ENCODE data around the gene CHST9.
"Not testable (repeated sequence)": the region's sequence is repeated elsewhere in the genome, so short reads cannot be mapped to it uniquely, and the experiment has no call there.

CHST9 gene

DNA sequence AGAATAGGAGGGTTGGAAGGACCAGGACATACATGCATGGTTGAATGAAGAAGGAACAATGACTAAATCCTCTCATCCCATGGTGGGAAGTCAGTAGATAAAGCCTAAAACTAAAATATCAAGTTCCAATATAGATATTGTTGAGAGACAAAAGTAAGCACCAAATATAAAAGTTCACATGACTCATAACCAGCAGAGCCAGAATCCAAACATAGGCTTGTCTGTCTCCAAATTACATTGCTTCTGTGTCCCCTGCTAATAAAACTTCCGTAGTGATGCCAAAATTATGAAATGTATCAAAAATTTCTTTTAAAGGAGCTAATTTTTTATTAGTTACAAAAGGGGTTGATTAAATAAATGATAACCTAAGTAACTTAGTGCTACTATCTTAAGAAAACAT lies 19.7 kb downstream of the CHST9 start:
- DNase-seq (ENCODE audit: low read depth): no peak

DNA sequence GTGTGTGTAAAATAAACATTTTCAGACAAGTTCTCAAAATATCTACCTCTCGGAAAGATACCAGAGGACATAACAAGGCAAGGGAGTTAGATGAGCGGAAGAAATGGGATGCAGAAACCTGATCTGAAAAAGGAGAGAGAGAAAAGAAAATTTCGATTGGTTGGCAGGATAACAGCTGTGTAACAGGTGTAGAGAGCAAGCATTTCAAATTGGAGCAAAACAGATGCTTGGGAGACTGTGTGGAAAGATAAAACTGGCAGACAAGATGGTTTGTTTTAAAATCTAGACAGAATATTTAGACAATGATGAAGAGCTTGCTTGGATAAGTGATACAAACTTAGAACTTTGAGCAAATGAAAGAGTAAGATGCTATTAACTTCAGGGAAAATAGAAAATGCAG lies 20.2 kb downstream of the CHST9 start:
- DNase-seq (ENCODE audit: low read depth): no peak

DNA sequence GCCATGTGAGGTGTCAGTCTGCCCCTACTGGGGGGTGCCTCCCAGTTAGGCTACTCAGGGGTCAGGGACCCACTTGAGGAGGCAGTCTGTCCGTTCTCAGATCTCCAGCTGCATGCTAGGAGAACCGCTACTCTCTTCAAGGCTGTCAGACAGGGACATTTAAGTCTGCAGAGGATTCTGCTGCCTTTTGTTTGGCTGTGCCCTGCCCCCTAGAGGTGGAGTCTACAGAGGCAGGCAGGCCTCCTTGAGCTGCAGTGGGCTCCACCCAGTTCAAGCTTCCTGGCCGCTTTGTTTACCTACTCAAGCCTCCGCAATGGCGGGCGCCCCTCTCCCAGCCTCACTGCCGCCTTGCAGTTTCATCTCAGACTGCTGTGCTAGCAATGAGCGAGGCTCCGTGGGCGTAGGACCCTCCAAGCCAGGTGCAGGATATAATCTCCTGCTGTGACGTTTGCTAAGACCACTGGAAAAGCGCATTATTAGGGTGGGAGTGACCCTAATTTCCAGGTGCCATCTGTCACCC lies 21.9 kb downstream of the CHST9 start:
- DNase-seq (ENCODE audit: low read depth): not testable (repeated sequence)

DNA sequence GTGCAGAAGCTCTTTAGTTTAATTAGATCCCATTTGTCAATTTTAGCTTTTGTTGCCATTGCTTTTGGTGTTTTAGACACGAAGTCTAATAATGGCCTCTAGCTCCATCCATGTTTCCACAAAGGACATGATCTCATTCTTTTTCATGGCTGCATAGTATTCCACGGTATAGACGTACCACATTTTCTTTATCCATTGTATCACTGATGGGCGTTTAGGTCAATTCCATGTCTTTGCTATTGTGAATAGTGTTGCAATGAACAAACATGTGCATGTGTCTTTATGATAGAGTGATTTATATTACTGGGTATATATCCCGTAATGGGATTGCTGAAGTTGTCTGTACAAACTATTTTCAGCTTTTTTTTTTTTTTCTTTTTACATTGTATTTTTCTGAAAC lies 35.9 kb downstream of the CHST9 start:
- not testable (repeated sequence) for DNase-seq (ENCODE audit: low read depth)

DNA sequence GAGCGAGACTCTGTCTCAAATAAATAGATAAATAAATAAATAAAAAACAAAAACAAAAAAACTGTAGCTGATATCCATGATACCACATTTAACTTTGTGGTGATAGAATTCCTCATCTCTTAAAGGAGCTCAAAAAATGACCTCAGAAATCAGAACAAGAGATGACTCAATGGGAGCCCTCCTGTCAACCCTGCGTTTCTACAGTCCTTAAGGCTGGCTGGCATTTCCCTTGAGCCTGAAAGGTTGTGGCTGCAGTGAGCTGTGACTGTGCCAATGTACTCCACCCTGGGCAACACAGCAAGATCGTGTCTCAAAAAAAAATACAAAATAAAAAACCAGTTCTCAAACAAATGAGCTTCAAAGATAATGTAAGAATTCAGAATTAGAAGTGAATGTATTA lies 40.4 kb downstream of the CHST9 start:
- DNase-seq (ENCODE audit: low read depth): no peak

DNA sequence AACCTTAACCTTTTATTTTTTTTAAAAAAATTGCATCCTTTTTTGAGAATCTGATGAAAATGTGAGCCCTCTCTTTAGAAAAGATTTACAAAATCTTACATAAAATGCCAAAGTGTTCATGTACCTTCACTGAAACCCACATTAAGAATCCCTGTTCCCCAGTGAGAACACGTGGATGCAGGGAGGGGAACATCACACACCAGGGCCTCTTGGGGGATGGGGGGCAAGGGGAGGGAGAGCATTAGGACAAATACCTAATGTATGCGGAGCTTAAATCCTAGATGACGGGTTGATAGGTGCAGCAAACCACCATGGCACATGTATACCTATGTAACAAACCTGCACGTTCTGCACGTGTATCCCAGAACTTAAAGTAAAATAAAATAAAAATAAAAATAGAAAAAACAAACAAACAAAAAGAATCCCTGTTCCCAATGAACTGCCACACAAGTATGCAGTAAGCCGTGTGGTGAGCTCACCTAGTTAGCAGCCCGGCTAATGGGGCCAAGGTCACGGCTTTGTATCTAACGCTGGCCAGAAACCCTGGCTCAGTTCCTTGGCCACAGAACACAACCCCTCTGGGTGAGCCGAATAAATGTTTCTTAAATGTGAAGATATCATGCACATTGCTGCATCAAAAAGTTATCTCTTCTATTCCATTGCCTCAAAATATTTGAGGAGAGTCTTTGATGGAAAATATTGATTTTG lies 41.4 kb downstream of the CHST9 start:
- no peak for DNase-seq (ENCODE audit: low read depth)

DNA sequence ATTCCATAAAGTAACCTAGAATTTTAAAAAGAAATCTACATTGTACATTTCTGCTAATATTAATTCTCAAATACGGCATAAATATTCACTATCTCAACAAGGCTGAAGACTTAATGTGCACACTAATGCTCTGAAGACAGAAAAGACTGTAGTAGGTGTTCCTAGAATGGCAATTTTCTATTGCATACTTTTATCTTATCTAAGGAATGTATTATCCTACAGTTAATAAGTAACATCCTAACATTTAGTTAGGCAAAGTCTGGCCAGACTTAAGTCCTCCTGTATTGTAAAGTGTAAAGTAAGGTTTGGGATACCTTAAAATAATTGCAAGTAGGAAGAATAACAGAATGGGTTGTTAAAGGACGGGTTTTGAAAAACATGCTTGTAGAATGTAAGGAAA lies 42.2 kb downstream of the CHST9 start:
- no peak for DNase-seq (ENCODE audit: low read depth)

DNA sequence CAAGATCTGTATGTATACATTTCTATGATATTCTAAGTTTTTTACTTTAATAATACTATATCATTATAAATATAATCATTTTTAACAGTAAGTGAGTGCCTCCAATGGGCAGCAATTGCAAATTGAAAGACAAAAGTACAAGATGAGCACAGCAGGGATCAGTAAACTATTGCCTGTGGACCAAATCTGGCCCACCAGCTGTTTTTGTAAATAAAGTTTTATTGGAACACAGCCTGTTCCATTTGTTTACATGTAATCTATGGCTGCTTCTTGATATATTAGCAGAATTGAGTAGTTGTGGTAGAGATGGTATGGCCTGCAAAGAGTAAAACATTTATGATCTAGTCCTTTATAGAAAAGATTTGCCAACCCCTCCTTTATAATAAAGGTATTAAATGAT lies 43.2 kb downstream of the CHST9 start:
- no peak for DNase-seq (ENCODE audit: low read depth)

DNA sequence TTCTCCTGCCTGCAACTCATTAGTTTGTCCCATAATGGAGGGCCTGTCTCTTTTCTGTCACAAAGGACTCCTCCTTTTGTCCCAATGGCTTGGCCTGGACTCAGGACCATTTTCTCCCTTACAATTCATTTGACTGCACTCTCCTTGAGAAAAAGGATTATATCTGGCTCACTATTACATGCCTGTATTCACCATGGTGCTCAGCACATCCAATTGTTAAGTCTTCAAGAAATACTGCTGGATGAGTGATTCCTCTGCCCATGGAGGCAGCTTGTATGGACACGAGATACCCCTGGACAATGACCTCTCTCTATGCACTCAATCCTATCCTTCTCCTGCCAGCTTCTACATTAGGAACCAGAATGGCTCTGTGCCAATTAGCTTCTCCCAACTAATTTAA lies 47.0 kb downstream of the CHST9 start:
- no peak for DNase-seq (ENCODE audit: low read depth)

DNA sequence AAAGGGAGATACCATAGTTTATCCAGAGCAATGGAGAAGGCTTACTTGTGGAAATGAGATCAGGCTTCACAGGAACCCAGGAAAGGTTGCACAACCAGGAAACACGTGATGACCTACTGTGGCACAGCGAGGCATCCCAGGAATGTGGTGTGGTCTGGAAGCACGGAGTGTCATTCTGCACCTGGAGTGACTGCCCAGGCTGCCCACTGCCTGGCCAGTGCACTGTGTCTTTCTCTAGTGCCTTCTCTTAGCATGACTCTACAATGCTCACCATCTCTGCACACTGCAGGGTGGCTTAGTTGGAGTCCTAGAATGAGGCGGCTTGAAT lies 48.9 kb downstream of the CHST9 start:
- no peak for DNase-seq (ENCODE audit: low read depth)

DNA sequence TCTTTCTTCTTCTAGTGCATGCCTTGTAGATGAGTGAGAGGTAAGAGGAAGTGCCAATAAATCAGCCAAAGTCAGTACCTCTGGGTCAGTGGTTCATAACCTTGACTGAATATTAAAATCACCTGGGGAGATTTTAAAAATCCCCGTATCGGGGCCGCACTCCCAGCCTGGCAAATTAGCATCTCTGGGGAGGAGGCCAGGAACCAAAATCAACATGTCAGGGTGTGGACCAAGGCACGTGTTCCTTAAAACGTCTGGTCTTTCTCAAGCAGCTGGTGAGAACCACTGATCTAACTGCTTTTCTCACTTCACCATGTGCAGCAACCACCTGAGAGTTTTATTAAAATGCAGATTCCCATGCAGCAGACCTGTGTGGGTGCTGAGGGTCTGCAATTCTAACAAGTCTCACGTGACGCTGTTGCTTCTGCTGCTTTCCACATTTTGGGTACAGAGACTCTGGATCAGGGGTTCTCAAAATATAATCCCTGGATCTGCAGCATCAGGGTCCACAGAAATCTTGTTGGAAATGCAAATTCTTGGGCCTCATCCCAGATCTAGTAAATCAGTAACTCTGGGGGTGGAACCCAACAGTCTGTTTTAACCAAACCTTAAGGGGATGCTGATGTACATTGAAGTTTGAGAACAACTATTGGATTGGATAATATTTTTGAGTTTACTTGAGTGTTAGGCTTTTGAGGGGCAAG lies 49.5 kb downstream of the CHST9 start:
- no peak for DNase-seq (ENCODE audit: low read depth)

DNA sequence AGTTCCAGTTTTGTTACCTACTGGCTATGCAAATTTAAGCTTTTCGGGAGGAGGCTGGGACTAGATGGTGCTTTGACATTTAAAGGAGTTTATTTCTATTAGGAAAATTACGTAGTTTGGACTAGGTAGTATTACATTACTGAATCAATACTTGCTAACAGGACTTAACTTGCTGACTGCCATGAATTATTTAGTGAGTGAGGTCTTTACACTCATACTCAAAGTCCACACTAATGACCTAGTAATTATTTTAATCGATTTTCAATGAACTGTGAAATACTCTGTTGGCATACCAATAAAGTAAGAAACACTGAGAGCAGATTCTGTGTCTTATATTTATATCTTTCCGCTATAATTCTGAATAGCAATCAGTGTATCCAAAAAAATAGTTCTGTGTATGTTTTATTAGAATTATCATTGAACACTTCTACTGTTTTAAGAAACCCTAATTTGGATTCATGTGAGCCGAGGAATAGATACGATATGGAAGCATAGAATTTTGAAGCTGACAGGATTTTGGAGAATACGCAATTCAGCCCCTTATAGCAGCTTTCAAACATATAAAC lies 55.0 kb downstream of the CHST9 start:
- DNase-seq (ENCODE audit: low read depth): no peak

DNA sequence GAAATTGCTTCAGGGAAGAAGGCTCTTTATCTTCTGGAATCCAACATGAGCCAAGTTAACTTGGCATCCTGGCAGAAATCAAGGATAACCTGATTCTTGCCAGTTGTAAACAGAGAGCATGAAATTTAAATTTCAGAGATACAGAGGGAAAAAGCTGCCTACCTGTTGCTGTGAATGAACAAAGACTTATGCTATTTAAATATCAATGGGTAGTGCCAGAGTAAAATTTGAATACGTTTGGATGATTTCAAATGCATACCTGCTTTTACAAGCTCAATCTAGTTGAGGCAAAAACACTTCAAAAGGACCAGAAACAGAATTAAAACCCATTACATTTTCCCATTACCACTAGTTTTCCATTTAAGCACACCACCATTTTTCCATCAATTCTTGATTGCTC lies 60.9 kb downstream of the CHST9 start:
- DNase-seq (ENCODE audit: low read depth): no peak

DNA sequence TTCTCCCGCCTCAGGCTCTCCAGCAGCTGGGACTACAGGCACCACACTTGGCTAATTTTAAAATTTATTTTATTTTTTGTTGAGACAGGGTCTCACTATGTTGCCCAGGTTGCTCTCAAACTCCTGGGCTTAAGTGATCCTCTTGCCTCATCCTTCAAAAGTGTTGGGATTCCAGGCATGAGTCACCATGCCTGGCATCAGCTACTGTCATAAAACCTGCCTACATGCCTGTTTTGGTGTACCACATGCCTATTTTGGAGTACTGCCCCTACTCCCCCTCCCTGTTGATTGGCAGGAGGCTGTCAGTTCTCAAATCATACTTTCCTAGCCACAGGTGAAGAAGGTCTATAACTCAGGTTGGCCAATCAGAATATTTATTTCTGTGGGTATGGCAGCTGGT lies 64.0 kb downstream of the CHST9 start:
- DNase-seq (ENCODE audit: low read depth): no peak

DNA sequence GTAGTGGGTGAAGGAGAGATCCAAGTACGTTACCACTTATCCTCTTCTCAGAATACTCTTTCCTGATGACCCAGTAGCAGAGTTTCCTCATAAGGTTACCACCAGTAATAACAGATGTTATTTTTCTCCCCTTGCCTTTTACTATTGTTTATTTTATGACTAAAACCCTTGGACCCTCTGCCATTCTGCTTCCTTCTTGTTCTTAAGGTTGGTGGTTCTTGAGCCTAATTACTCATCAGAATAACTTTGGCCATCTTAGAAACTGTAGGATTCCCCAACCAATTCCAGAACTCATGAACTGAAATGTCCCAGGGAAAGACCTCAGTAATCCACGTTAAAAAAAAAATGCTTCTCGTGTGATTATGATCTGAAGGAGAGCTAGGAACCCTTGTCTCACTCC lies 64.9 kb downstream of the CHST9 start:
- no peak for DNase-seq (ENCODE audit: low read depth)

DNA sequence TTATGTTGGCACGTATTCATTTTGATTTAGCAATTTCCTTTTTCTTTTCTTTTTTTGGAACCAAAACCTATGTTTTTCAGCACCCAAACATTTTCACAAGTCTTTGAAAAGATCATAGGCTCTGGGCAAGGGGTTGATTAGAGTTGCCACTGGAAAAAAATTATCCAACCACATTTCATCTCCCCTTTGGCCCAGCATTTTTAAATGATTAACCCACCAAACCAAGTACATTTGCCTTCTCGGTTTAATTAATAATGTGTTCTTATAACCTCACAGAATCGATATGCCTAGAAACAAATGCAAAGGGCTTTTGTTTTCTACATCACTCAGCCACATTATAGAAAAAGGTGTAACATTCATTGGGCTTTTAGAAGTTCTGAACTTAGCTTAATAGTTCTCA lies 66.1 kb downstream of the CHST9 start:
- no peak for DNase-seq (ENCODE audit: low read depth)

DNA sequence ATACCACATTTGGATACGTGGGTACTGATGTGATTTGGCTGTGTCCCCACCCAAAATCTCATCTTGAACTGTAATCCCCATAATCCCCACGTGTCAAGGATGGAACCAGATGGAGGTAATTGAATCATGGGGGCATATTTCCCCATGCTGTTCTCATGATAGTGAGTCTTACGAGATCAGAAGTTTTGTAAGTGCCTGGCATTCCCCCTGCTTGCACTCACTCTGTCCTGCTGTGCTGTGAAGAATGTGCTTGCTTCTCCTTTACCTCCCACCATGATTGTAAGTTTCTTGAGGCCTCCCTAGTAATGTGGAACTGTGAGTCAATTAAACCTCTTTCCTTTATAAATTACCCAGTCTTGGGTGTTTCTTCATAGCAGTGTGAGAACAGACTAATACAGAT lies 70.3 kb downstream of the CHST9 start:
- no peak for DNase-seq (ENCODE audit: low read depth)

DNA sequence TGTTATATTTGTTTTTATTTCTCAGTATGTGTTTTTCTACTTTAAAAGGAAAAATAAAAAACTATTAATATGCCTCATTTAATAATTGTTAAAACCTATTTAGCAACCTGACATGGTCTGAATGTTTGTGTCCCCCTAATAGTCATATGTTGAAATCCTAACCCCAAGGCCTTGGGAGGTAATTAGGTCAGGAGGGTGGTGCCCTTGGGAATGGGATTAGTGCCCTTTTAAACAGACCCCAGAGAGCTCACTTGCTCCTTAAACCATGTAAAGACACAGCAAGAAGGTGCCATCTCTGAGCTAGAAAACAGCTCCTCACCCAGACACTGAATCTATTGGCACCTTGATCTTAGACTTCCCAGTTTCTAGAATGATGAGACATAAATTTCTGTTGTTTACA lies 71.8 kb downstream of the CHST9 start:
- DNase-seq (ENCODE audit: low read depth): no peak

DNA sequence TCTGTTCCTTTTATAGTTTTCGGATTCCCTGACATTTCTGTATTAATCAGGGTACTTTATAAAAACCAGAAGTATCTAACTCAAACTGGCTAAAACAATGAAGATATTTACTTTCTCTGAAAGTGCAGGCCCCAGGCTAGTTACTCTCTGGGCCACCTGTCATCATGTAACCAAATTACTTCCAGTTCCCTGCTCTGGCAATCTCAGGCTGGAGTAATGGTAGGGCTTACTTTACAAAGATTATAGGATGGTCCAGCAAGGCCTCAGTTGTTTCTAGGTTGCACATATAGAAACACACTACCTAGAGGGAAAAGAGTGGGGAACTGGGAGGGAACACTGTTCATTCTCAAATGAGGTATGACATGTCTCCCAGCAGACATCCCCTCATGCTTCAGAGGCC lies 74.8 kb downstream of the CHST9 start:
- no peak for DNase-seq (ENCODE audit: low read depth)

DNA sequence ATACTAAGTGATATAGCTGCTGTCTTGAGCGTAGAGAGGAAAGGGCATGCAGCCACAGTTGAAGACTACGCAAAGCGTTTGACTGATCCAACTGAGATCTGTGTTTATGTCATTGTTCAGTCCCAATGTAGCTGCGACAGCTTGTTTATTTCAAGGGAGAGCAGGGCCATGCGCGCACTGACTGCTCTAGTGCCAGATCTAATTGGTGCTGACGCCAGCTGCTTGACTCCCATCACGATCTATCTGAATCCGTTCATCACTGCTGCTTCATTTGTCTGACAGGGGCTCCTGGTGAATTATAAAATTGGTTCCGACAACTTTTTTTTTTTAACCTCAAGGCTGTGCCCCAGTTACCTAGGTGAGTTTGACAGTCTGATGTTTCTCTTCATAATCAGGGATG lies 75.7 kb downstream of the CHST9 start:
- no peak for DNase-seq (ENCODE audit: low read depth)

DNA sequence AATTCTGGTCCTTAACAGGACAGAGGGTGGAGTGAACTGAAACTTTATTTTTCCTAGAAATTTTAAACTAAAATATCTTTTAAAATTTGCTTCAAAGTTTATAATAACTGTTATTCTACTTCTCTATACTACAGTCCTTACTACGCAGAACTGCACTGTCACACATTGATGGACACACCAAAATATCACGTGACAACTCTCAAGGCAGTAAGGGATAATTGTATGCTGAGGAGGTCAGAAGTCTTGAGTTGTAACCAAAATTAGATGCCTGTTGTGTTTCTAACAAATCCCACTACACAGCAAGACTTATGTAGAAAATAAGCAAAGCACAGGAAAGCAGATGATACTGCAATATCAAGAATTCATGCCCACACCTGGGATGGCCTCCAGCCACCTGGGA lies 76.3 kb downstream of the CHST9 start:
- no peak for DNase-seq (ENCODE audit: low read depth)

DNA sequence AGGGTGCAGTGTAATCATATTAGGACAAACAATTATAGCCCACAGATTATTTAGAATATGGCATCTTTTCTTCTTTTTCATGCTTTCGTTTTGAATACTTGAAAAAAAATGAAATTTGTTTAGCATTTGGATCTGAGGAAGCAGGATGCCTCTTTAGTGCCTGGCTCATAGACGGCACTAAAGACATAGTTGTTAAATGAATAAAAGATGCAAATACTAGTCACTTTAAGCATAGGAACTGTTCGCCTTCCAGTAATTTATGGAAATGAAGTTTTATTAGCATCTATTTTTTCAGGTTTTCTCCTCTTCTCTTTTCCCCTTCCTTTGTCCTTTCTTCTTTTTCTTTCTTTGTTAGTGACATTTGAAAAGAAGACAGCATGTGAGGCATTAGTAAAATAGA lies 80.4 kb downstream of the CHST9 start:
- DNase-seq (ENCODE audit: low read depth): no peak

DNA sequence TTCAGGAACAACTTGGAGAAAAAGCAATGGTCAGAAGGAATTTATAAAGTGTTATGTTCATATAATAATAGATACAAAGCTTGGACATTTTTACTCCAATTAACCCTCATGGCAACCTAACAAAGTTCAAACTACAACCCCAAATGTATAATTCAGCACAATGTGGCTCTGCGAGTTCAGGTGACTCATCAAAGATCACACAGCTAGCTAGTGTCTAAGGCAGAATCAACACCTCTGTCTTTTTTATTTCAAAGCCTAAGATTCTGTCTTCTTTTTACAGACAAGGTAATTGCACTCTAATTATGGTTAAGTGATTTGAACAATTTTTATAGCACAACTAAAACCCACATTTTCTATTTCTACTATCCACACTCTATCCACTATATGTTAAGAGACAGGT lies 90.5 kb downstream of the CHST9 start:
- no peak for DNase-seq (ENCODE audit: low read depth)

DNA sequence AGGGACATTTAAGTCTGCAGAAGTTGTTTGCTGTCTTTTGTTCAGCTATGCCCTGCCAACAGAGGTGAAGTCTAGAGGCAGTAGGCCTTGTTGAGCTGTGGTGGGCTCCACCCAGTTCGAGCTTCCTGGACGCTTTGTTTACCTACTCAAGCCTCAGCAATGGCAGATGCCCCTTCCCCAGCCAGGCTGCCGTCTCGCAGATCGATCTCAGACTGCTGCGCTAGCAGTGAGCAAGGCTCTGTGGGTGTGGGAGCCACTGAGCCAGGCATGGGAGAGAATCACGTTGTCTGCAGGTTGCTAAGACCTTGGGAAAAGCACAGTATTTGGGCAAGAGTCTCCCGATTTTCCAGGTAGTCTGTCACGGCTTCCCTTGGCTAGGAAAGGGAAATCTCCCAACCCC lies 91.8 kb downstream of the CHST9 start:
- DNase-seq (ENCODE audit: low read depth): not testable (repeated sequence)
